Gastrocnemius medialis (tissue), 4 donors: Measurements from ENCODE around the gene CNFN. TPM values are rescaled to one million over a fixed set of nuclear protein-coding genes. Genes with fewer than 3 reads are reported as not detected.

Source experiments
- ATAC-seq, 2 donors: fragments of 150-250 bp; one replicate each; pipeline ENCODE4 v1.9.1; 2016
- DNase-seq, 2 donors: peaks; one replicate each; pipeline ENCODE4 v3.0.0-alpha.2; 2019
- H3K27ac ChIP-seq, 4 donors: fragments of 200-600 bp; sonication (generic); 1 replicate in 1 of 4; 2 replicates in 3 of 4; pipeline ENCODE4 v1.5.1; 2016 to 2018; ENCODE audit warnings: mild to moderate bottlenecking in 2 of 4, moderate library complexity in 1 of 4
- H3K27me3 ChIP-seq, 3 donors: fragments of 200-600 bp; sonication (generic) in 2 of 3; 1 replicate in 1 of 3; 2 replicates in 2 of 3; pipeline versions ENCODE4 v1.5.1 to v1.6.0; 2016 to 2019; ENCODE audit warnings: mild to moderate bottlenecking in 1 of 3, moderate library complexity in 1 of 3
- H3K36me3 ChIP-seq, 2 donors: fragments of 200-600 bp; sonication (generic) in 1 of 2; one replicate each; pipeline ENCODE4 v1.5.1; 2017 to 2018
- H3K4me1 ChIP-seq, 2 donors: fragments of 200-600 bp; sonication (generic) in 1 of 2; one replicate each; pipeline ENCODE4 v1.5.1; 2016 to 2017; ENCODE audit warnings: mild to moderate bottlenecking in 2 of 2
- H3K4me3 ChIP-seq, 4 donors: fragments of 200-600 bp; sonication (generic) in 3 of 4; 1 replicate in 1 of 4; 2 replicates in 3 of 4; pipeline ENCODE4 v1.5.1; 2016 to 2019; ENCODE audit warnings: mild to moderate bottlenecking in 2 of 4
- H3K9me3 ChIP-seq, 3 donors: fragments of 200-600 bp; sonication (generic) in 2 of 3; 1 replicate in 1 of 3; 2 replicates in 2 of 3; pipeline ENCODE4 v1.5.1; 2016 to 2019
- POLR2A ChIP-seq, 2 donors: fragments of 450-650 bp; IDR thresholded peaks; one replicate each; pipeline ENCODE4 v1.6.1; 2017; ENCODE audit warnings: antibody characterized with exemption in 2 of 2, mild to moderate bottlenecking in 2 of 2, moderate library complexity in 2 of 2
- in situ Hi-C, 4 donors: fragments of 200-750 bp; cut with MboI; loops; one replicate each; pipeline versions ENCODE4 v1.15.0 to v1.8.0; 2017; ENCODE audit warnings: low sequenced_read_pairs in 4 of 4
- intact Hi-C: fragments of 100-400 bp; cut with DNase I; formaldehyde crosslinking; loops from one replicate; pipeline ENCODE4 v1.15.1; 2023; ENCODE audit warnings: low total_unique reads
- total RNA-seq, 4 donors: library from RNA; depleted of rRNA; stranded (reverse); fragments of >200 nt; gene quantifications; one replicate each; pipeline versions ENCODE4 v1.1.0 to v1.2.3, GENCODE V29; 2016
- TF ChIP-seq, protein P1 (sequence below), 5 experiments: fragments of 450-650 bp in 3 of 5; fragments of 200-600 bp in 2 of 5; sonication (generic) in 2 of 5; IDR thresholded peaks in 4 of 5; conservative IDR thresholded peaks in 1 of 5; 1 replicate in 4 of 5; 2 replicates in 1 of 5; pipeline ENCODE4 v1.5.1; 2016 to 2019; ENCODE audit warnings: antibody characterized with exemption in 5 of 5, mild to moderate bottlenecking in 3 of 5, moderate library complexity in 3 of 5

Gene CNFN
- total RNA-seq, 4 donors from 2014 or later: not detected

DNA sequence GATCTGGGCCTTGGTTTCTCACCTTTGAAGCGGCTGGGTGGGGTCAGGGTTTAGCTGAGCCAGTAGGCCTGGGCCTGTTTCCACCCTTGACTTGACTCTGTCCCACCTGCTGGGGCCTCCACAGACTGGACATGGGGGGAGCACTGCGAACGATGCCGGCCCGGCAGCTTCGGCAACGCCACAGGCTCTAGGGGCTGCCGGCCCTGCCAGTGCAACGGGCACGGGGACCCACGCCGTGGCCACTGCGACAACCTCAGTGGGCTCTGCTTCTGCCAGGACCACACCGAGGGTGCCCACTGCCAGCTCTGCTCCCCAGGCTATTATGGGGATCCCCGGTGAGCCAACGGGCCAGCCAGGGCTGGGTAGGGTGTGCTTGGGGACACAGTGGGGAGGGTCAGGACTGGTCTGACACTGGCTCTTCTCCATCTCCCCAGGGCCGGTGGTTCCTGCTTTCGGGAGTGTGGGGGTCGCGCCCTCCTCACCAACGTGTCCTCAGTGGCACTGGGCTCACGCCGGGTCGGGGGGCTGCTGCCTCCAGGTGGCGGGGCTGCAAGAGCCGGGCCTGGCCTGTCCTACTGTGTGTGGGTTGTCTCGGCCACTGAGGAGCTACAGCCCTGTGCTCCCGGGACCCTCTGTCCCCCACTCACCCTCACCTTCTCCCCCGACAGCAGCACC lies 36.6 kb downstream of the CNFN start:
- Histone ChIP-seq H3K4me3 (no peak overlapping the region), H3K27me3 (no peaks in the 10 kb centered on the region), H3K36me3 (peaks cover 0 to 65% of the 10 kb centered on the region in 2 donors), H3K4me1 (no peaks in the 10 kb centered on the region), H3K27ac (no peak overlapping the region), H3K9me3 (no peaks in the 10 kb centered on the region)
- ATAC-seq (no peak), DNase-seq (no peak)
- intact Hi-C loops (no loop called here), in situ Hi-C loops (no loop called here)
- TF ChIP-seq, protein P1, sequence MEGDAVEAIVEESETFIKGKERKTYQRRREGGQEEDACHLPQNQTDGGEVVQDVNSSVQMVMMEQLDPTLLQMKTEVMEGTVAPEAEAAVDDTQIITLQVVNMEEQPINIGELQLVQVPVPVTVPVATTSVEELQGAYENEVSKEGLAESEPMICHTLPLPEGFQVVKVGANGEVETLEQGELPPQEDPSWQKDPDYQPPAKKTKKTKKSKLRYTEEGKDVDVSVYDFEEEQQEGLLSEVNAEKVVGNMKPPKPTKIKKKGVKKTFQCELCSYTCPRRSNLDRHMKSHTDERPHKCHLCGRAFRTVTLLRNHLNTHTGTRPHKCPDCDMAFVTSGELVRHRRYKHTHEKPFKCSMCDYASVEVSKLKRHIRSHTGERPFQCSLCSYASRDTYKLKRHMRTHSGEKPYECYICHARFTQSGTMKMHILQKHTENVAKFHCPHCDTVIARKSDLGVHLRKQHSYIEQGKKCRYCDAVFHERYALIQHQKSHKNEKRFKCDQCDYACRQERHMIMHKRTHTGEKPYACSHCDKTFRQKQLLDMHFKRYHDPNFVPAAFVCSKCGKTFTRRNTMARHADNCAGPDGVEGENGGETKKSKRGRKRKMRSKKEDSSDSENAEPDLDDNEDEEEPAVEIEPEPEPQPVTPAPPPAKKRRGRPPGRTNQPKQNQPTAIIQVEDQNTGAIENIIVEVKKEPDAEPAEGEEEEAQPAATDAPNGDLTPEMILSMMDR (IDR thresholded peaks at IDR 0.05 in 4 of 5, conservative IDR thresholded peaks at IDR 0.05 in 1 of 5): no peak
- no peak for TF ChIP-seq POLR2A (IDR thresholded peaks at IDR 0.05)

DNA sequence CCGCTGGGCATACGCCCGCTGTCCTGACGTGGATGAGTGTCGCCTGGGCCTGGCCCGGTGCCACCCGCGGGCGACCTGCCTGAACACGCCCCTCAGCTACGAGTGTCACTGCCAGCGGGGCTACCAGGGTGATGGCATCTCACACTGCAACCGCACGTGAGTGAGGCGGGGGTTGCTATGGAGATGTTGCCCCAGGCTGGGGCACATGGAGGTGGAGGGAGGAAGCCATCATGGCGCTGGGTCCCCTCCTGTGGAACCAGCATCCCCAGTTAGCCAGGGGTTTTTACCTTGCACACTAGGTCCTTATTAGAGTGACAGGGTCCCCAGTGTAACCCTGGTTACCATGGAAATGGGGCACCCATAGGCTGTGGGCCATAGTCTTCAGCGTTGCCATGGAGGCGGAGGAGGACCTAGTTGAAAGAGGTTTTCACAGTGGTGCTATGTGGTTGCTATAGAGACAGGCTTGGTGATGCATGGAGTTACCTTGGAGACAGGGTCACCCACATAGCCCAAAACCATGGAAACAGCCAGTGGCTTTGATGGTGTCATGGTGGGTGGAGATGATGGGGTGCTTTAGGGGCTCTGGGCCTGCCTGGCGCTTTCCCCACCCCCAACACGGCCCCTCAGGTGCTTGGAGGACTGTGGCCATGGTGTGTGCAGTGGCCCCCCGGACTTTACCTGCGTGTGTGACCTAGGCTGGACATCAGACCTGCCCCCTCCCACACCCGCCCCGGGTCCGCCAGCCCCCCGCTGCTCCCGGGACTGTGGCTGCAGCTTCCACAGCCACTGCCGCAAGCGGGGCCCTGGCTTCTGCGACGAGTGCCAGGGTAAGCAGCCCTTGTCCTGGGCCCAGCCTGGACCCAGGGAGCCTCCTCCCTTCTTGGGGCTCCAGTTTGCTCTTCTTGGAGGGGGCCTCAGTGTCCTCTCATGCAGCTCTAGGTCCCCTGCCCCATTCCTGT lies 37.5 kb downstream of the CNFN start:
- no peaks in the 10 kb centered on the region for H3K9me3 ChIP-seq
- TF ChIP-seq, protein P1 (IDR thresholded peaks at IDR 0.05 in 4 of 5, conservative IDR thresholded peaks at IDR 0.05 in 1 of 5): no peak
- no peak for TF ChIP-seq POLR2A (IDR thresholded peaks at IDR 0.05)
- no peaks in the 10 kb centered on the region for H3K4me1 ChIP-seq
- H3K27ac ChIP-seq: no peak overlapping the region
- no peak for ATAC-seq
- intact Hi-C loops: no loop called here
- peaks cover 0 to 68% of the 10 kb centered on the region in 2 donors for H3K36me3 ChIP-seq
- DNase-seq: no peak
- H3K27me3 ChIP-seq: no peaks in the 10 kb centered on the region
- no peak overlapping the region for H3K4me3 ChIP-seq
- in situ Hi-C loops: no loop called here

DNA sequence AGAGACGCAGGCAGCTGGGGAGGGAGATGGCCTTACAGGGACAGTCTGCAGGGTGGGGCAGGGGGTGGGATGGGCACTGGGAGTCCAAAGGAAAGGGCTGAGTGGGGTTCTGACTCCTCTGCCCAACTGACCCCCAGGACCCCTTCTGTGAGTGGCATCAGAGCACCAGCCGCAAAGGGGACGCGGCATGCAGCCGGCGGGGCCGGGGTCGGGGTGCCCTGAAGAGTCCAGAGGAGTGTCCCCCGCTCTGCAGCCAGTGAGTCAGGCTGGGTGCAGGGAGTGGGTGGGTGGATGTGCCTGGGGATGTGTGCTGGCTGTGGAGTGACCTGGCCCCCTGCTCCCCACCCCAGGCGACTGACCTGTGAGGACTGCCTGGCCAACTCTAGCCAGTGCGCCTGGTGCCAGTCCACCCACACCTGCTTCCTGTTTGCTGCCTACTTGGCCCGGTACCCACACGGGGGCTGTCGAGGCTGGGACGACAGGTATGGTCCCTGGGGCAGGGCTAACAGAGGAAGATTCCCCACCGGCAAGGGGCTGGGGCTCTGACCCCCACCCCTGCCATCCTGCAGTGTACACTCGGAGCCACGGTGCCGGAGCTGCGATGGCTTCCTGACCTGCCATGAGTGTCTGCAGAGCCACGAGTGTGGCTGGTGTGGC lies 38.9 kb downstream of the CNFN start:
- in situ Hi-C loops (no loop called here), intact Hi-C loops (no loop called here)
- ATAC-seq (no peak), DNase-seq (no peak)
- peaks cover 0 to 57% of the 10 kb centered on the region in 2 donors for H3K36me3 ChIP-seq
- H3K9me3 ChIP-seq: no peaks in the 10 kb centered on the region
- H3K4me1 ChIP-seq: no peaks in the 10 kb centered on the region
- no peaks in the 10 kb centered on the region for H3K27me3 ChIP-seq
- no peak overlapping the region for H3K4me3 ChIP-seq
- H3K27ac ChIP-seq: no peak overlapping the region
- TF ChIP-seq POLR2A (IDR thresholded peaks at IDR 0.05): no peak
- TF ChIP-seq, protein P1 (IDR thresholded peaks at IDR 0.05 in 4 of 5, conservative IDR thresholded peaks at IDR 0.05 in 1 of 5): no peak

DNA sequence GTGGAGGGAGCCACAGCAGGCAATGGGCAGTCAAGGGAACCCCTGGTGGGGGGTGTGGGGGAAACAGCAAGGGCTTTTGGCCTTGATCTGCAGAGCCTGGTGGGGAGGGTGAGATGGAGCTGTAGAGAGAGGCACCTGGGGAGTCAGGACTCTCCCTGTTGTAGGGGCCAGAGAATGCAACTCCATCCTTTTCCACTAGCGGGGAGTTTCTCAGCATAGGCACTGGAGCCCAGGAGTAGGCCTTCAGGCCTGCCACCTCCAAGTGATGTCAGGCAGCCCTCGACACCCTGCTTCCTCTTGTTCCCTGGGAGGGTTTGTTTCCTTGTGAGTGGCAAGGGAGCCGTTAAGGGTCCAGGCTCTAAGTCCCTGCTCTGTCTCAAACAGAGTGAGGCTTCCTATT lies 39.7 kb downstream of the CNFN start:
- no peaks in the 10 kb centered on the region for H3K9me3 ChIP-seq
- DNase-seq (no peak), ATAC-seq (no peak)
- in situ Hi-C loops (no loop called here), intact Hi-C loops (no loop called here)
- H3K36me3 ChIP-seq: peaks cover 0 to 57% of the 10 kb centered on the region in 2 donors
- H3K27ac ChIP-seq: no peak overlapping the region
- TF ChIP-seq POLR2A (IDR thresholded peaks at IDR 0.05): no peak
- TF ChIP-seq, protein P1 (IDR thresholded peaks at IDR 0.05 in 4 of 5, conservative IDR thresholded peaks at IDR 0.05 in 1 of 5): no peak
- H3K4me1 ChIP-seq: peaks cover 0 to 2% of the 10 kb centered on the region in 2 donors
- no peak overlapping the region for H3K4me3 ChIP-seq
- no peaks in the 10 kb centered on the region for H3K27me3 ChIP-seq
